KMS-11 (cell line): ENCODE data around the gene SELP.

Experiments used
- H2AFZ ChIP-seq: fragments of 200-600 bp; sonication (generic); 2 replicates; pipeline ENCODE4 v1.6.1; 2016; ENCODE audit warnings: antibody characterized with exemption, mixed run types, low read depth
- H3K27ac ChIP-seq: fragments of 200-600 bp; sonication (generic); 2 replicates; pipeline ENCODE4 v1.6.1; 2016; ENCODE audit warnings: mild to moderate bottlenecking, mixed run types
- H3K27me3 ChIP-seq: fragments of 200-600 bp; sonication (generic); 2 replicates; pipeline ENCODE4 v1.6.1; 2017; ENCODE audit warnings: mild to moderate bottlenecking, low read depth, mixed run types, moderate library complexity; ENCODE audit not compliant: insufficient read depth
- H3K36me3 ChIP-seq: fragments of 200-600 bp; sonication (generic); 2 replicates; pipeline ENCODE4 v1.6.1; 2017; ENCODE audit warnings: mild to moderate bottlenecking, mixed run types; ENCODE audit not compliant: insufficient read depth
- H3K4me1 ChIP-seq: fragments of 200-600 bp; sonication (generic); 2 replicates; pipeline ENCODE4 v1.6.1; 2016; ENCODE audit warnings: mild to moderate bottlenecking, low read depth, mixed run types; ENCODE audit not compliant: poor library complexity, severe bottlenecking
- H3K4me2 ChIP-seq: fragments of 200-600 bp; sonication (generic); 2 replicates; pipeline ENCODE4 v1.7.0; 2016; ENCODE audit warnings: mild to moderate bottlenecking, mixed run types
- H3K4me3 ChIP-seq: fragments of 200-600 bp; sonication (generic); IDR thresholded peaks from 2 replicates; pipeline ENCODE4 v1.6.1; 2017; ENCODE audit warnings: low read depth, low read length, mixed read lengths; ENCODE audit not compliant: insufficient read depth
- H3K79me2 ChIP-seq: fragments of 200-600 bp; sonication (generic); 2 replicates; pipeline ENCODE4 v1.6.1; 2016; ENCODE audit warnings: low read depth, mixed run types; ENCODE audit not compliant: insufficient read depth
- H3K9ac ChIP-seq: fragments of 200-600 bp; sonication (generic); 2 replicates; pipeline ENCODE4 v1.6.1; 2016; ENCODE audit warnings: mild to moderate bottlenecking, mixed run types
- H4K20me1 ChIP-seq: fragments of 200-600 bp; sonication (generic); 2 replicates; pipeline ENCODE4 v1.6.1; 2016; ENCODE audit warnings: mild to moderate bottlenecking, mixed run types; ENCODE audit not compliant: insufficient read depth
- TF ChIP-seq, protein P1 (sequence below): fragments of 200-600 bp; sonication (generic); conservative IDR thresholded peaks from 2 replicates; pipeline ENCODE4 v1.6.1; 2017; ENCODE audit warnings: low read depth, mild to moderate bottlenecking, antibody characterized with exemption, low read length, moderate library complexity, mixed read lengths

SELP gene

GRCh38 chr1:169585181-169585580, 44.7 kb downstream of the SELP start:
- no peaks in the 10 kb centered on the region for H3K36me3 ChIP-seq
- H3K9ac ChIP-seq = no peak overlapping the region
- no peaks in the 10 kb centered on the region for H3K4me1 ChIP-seq
- no peak overlapping the region for H3K4me2 ChIP-seq
- H2AFZ ChIP-seq = no peak overlapping the region
- no peak overlapping the region for H3K4me3 ChIP-seq
- no peaks in the 10 kb centered on the region for H3K27me3 ChIP-seq
- H3K27ac ChIP-seq = no peak overlapping the region
- TF ChIP-seq, protein P1, sequence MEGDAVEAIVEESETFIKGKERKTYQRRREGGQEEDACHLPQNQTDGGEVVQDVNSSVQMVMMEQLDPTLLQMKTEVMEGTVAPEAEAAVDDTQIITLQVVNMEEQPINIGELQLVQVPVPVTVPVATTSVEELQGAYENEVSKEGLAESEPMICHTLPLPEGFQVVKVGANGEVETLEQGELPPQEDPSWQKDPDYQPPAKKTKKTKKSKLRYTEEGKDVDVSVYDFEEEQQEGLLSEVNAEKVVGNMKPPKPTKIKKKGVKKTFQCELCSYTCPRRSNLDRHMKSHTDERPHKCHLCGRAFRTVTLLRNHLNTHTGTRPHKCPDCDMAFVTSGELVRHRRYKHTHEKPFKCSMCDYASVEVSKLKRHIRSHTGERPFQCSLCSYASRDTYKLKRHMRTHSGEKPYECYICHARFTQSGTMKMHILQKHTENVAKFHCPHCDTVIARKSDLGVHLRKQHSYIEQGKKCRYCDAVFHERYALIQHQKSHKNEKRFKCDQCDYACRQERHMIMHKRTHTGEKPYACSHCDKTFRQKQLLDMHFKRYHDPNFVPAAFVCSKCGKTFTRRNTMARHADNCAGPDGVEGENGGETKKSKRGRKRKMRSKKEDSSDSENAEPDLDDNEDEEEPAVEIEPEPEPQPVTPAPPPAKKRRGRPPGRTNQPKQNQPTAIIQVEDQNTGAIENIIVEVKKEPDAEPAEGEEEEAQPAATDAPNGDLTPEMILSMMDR = no peak
- H4K20me1 ChIP-seq = no peaks in the 10 kb centered on the region
- no peaks in the 10 kb centered on the region for H3K79me2 ChIP-seq

GRCh38 chr1:169584483-169585144, 45.3 kb downstream of the SELP start:
- no peaks in the 10 kb centered on the region for H3K36me3 ChIP-seq
- no peak overlapping the region for H3K9ac ChIP-seq
- no peaks in the 10 kb centered on the region for H3K4me1 ChIP-seq
- H3K27ac ChIP-seq = no peak overlapping the region
- no peak overlapping the region for H3K4me2 ChIP-seq
- TF ChIP-seq, protein P1 = no peak
- H3K4me3 ChIP-seq = no peak overlapping the region
- no peaks in the 10 kb centered on the region for H4K20me1 ChIP-seq
- H3K27me3 ChIP-seq = no peaks in the 10 kb centered on the region
- no peak overlapping the region for H2AFZ ChIP-seq
- no peaks in the 10 kb centered on the region for H3K79me2 ChIP-seq

DNA sequence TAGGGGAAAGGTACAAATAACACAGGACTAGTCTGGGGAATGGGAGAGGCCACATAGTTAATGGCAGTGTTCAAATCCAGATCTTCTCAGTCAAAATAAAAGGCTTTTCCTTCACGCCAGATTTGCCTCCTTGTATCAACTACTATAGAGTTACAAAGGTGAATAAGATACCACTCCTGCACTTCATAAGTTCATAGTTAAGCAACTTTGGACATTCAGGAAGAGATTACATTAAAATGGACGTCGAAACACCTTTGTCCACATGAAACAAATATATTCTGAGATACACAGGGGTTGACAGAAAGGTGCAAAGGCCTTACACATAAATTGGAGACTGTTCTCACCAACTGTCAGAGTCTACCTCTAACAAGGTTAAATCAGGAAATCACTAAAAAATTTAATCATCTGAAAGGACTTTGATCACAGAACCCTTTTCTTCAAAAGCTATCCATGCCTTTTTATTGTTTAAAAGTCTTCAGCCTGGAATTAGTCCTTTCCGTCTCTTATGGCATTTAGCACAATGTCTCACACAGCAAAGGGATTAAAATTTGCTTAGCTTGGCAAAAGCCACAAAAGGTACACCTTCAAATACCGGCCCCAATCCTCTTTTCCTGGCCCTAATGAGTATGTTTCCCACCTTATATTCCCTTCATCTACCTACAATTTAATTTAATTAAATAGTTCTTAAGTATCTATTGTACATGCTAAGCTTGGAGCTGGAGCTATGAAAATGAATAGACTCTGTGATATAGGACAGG, 51.8 kb downstream of the SELP start:
- Histone ChIP-seq H3K36me3 (no peaks in the 10 kb centered on the region), H3K4me1 (no peaks in the 10 kb centered on the region), H4K20me1 (no peaks in the 10 kb centered on the region), H3K9ac (no peak overlapping the region), H3K27ac (no peak overlapping the region), H3K79me2 (no peaks in the 10 kb centered on the region), H2AFZ (no peak overlapping the region), H3K4me2 (no peak overlapping the region), H3K4me3 (no peak overlapping the region), H3K27me3 (no peaks in the 10 kb centered on the region)
- TF ChIP-seq, protein P1 = no peak

DNA sequence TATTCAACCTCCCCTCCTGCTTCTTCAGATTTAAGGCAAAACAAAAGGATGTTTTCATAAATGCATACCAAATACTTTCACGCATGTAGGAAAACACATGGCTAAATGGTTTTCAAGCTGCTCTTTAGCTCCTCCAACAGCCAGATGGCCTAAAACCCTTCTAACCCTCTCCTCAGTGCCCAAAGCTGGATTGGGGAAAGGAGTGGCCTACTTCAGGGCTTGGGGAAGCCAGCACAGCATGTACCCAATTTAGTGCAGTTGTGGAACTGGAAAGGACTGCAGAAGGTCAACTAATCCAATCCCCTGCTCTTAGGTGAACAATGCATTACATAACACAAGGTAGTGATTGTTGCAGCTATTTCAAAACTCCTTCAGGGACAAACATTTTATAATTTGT, 53.0 kb downstream of the SELP start:
- Histone ChIP-seq H3K4me2 (no peak overlapping the region), H3K27me3 (no peaks in the 10 kb centered on the region), H3K36me3 (no peaks in the 10 kb centered on the region), H3K4me1 (no peaks in the 10 kb centered on the region), H4K20me1 (no peaks in the 10 kb centered on the region), H3K79me2 (no peaks in the 10 kb centered on the region), H3K9ac (no peak overlapping the region), H3K4me3 (no peak overlapping the region), H3K27ac (no peak overlapping the region), H2AFZ (no peak overlapping the region)
- TF ChIP-seq, protein P1 = no peak
